ENCODE measurements around the gene CARHSP1.

GRCh38 chr16:8867216-8867931 is 1.4 kb downstream of the CARHSP1 start:
- TF ChIP-seq POLR2A (IDR thresholded peaks at IDR 0.05) = no peak
- TF ChIP-seq CTCF (IDR thresholded peaks at IDR 0.05) = no peak
